Measurements from ENCODE around the gene PILRA.
"Not testable (repeated sequence)": the region's sequence is repeated elsewhere in the genome, so short reads cannot be mapped to it uniquely, and the experiment has no call there.

Gene PILRA

GRCh38 chr7:100358027-100358856, 15.0 kb upstream of the PILRA start, which contains the start of gene PILRB:
TSS of gene PILRB (plus strand) at chr7:100358117. CDS start at chr7:100358303, 186 bp downstream.
- DNase-seq: no peak

DNA sequence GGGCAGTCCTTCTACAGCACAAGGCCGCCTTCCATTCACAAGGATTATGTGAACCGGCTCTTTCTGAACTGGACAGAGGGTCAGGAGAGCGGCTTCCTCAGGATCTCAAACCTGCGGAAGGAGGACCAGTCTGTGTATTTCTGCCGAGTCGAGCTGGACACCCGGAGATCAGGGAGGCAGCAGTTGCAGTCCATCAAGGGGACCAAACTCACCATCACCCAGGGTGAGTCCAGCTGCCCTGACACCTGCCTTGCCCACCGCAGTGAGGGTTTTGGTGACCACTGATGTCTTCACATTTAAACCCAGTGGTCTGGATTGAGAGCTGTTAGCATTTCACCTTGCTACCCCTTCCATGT, 14.5 kb upstream of the PILRA start:
- DNase-seq: no peak

GRCh38 chr7:100360135-100360854, 13.0 kb upstream of the PILRA start:
- DNase-seq: no peak

DNA sequence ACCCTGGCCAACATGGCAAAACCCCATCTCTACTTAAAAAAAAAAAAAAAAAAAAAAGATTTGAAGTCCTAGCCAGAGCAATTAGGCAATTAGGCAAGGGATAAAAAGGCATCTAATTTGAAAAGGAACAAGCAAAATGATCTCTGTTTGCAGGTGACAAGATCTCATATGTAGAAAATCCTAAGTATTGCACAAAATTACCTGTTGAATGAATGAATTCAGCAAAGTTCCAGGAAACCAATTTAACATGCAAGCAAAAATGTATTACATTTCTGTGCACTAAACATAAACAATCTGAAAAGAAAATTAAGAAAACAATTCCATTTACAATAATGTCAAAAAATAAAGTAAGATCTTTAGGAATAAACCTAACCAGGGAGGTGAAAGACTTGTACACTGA, 10.2 kb upstream of the PILRA start:
- DNase-seq: no peak

- not testable (repeated sequence) for DNase-seq
These were observed 9.5 kb upstream of the PILRA start for GRCh38 chr7:100363797-100364196.

GRCh38 chr7:100364480-100364879, 8.8 kb upstream of the PILRA start:
- DNase-seq: no peak

DNA sequence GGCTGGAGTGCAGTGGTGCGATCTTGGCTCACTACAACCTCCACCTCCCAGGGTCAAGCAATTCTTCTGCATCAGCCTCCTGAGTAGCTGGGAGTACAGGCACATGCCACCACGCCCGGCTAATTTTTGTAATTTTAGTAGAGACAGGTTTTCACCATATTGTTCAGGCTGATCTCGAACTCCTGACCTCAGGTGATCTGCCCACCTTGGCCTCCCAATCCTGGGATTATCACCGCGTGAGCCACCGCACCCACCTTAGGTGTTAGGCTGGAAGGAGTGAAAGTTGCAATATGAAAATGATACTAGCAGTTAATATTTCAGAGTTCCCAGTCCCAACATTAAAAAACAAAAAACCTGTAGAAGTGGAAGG, 7.3 kb upstream of the PILRA start:
- DNase-seq: not testable (repeated sequence)

DNA sequence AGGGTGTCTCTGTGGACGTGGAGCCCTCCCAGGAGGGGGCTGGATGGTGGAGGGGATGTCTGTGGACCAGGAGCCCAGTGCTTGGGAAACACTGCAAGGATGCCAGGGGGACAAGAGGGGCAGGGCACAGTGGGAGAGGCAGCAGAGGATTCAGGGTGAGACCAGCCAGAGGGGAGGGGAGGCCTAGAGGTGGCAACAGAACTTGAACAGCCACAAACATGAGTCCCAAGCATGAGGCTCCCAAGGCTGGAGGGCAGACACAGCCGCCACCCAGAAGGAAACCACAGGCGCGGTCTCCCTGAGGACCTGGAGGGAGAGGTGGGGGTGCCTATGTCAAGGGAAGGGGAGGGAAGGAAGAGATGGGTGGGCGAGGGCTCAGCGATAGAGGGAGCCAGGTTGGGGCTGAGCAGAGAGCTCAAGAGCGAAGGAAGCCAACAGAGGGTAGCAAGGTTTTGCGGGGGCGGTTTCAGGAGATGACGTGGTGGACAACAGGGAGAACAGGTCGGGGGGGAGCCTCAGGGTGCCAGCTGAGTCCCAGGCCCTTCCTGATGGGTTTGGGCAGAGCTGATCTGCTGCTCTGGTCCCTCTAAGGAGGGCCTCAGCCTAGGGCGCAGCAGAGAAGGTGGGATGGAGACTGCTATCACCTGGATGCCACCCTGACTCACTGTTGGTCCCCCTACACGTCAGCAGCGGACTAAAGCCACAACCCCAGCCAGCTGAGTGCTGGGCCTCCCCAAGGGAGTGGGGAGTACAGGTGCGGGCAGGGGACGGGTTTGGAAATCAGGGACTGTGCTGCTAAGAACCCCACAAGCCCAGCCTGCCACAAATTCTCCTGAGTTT, 6.7 kb upstream of the PILRA start:
- no peak for DNase-seq

- DNase-seq: no peak
These were observed 6.1 kb upstream of the PILRA start for GRCh38 chr7:100367251-100367620.

DNA sequence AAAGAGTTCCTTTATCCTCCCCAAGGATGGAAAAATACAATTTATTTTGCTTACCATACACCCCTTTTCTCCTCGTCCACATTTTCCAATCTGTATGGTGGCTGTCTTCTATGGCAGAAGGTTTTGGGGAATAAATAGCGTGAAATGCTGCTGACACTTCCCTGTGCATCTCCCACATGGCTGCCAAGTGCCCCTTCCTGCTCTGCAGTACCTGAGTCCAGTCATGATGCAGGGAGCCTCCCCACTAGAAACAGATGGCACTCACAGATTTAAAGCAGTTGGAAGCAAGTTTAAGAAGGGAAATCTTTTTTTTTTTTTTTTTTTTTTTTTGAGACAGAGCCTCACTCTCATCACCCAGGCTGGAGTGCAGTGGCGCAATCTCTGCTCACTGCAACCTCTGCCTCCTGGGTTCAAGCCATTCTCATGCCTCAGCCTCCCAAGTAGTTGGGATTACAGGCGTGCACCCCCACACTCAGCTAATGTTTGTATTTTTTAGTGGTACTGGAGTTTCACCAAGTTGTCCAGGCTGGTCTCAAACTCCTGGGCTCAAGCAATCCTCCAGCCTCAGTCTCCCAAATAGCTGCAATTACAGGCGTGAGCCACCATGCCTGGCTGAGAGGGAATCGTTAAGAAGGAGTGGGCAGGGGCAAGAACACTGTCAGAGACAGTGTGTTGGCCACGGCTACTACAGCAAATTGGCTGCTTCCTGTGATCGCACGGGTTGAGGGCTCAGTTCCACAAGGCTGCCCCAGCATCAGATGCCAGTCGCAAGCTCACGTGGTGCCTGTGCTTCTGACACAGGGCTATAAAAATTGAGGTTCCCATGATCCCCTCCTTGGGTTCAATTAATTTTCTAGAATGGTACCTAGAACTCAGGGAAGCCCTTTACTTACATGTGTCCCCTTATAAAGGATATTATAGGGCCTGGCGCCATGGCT, 5.3 kb upstream of the PILRA start:
- DNase-seq: no peak

- no peak for DNase-seq
These were observed 4.2 kb upstream of the PILRA start for GRCh38 chr7:100369105-100369504.

- no peak for DNase-seq
These were observed 3.0 kb upstream of the PILRA start for GRCh38 chr7:100370303-100370702.

DNA sequence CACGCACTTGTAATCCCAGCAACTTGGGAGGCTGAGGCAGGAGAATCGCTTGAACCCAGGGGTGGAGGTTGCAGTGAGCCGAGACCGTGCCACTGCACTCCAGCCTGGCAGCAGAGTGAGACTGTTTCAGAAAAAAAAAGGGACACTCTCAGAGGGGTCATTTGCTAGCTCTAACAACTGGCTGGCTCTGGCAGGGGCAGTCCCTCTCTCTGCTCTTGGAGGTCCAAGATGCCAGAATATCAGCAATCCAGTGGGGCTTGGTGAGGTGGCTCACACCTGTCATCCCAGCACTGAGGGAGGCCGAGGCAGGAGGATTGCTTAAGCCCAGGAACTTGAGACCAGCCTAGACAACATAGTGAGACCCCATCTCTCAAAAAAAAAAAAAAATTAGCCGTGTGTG, 2.5 kb upstream of the PILRA start:
- DNase-seq: no peak

GRCh38 chr7:100371561-100372171, 1.6 kb upstream of the PILRA start:
- no peak for DNase-seq

DNA sequence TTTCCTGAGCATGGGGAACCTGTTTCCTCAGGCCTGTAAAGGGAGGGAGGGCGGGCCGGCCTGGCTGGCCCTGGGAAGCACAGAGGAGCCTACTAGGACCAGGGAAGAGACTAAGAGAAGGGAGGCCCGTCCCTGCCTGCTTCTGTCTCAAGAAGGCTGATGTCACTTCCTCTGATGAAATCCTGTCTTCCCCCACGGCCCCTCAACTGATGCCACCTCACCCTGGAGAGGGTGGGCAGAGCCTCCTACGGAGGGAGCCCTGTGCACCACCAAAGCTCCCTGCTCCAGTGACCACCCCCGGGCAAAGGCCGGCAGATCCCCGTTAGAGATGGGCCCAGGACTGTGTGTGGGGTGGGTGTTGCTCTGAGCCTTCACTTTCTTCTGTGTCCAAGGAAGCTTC, 1.0 kb upstream of the PILRA start:
- no peak for DNase-seq

- no peak for DNase-seq
These were observed 593 bp upstream of the PILRA start for GRCh38 chr7:100372694-100373093.

- peak; percentile 19 to 24 for DNase-seq
These were observed 747 bp downstream of the PILRA start for GRCh38 chr7:100373870-100374598.

DNA sequence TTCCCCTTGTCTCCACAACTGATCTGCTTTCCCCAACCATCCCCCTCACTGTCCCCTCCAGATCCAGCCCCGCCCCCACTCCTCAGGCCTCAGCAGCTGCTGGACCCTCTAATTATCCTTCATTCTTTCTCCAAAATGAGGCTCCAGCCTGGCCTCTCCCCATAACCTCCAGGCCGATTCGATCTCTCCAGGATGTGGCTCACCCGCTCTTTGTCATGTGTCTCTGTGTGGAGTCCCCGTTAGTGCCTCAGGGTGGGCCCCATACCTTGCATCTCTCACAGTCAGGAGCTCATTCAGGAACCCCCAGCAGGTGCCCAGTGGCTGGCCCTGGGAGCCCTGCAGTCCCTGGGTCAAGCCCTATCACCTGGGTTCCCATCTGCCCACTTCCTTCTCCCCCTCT, 1.3 kb downstream of the PILRA start:
- DNase-seq: no peak

GRCh38 chr7:100376066-100376465, 2.8 kb downstream of the PILRA start:
- DNase-seq: no peak

DNA sequence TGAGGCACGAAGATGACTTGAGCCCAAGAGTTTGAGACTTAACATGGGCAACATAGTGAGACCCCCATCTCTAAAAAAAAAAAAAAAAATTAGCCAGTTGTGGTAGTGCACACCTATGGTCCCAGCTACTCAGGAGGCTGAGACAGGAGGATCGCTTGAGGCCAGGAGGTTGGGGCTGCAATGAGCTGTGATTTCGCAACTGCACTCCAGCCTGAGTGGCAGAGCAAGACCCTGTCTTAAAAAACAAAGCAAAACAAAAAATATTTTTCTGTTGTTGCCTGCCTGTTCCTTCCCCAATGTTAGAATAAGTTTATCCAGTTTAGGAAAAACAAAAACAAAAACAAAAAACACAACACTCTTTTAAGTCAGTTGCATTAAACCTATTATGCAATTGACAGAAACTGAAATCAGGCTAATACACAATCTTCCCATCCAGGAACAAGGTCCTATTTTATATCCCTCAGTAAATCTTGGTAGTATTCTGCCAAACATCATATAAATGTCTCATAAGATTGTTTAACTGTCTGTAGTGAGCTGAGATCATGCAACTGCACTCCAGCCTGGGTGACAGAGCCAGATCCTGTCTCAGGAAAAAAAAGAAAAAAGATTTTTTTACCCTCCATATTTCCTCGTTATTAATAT, 4.9 kb downstream of the PILRA start:
- DNase-seq: no peak

GRCh38 chr7:100380196-100380595, 6.9 kb downstream of the PILRA start:
- DNase-seq: no peak

All from NCI-H1930 (cell line).